GM18499 (cell line): Measurements from ENCODE around the gene AKNA.
A peak's percentile ranks its signal among the peaks of the same experiment; 100 is the strongest.

ENCODE experiments used
- ATAC-seq: cut with Tn5 transposase; IDR thresholded peaks from one replicate; pipeline ENCODE4 v1.9.1; 2021; ENCODE audit warnings: moderate number of reproducible peaks; ENCODE audit not compliant: insufficient read depth, unreplicated experiment

AKNA gene

GRCh38 chr9:114397848-114398605, 10.2 kb upstream of the AKNA start:
- ATAC-seq, result peak; percentile 62

- no peak for ATAC-seq
Observed at GRCh38 chr9:114397219-114397847, 9.6 kb upstream of the AKNA start.

- no peak for ATAC-seq
Observed at GRCh38 chr9:114396558-114397218, 8.9 kb upstream of the AKNA start.

GRCh38 chr9:114395768-114396167, 8.0 kb upstream of the AKNA start:
- no peak for ATAC-seq

GRCh38 chr9:114395334-114395617, 7.5 kb upstream of the AKNA start:
- ATAC-seq, result no peak

- ATAC-seq, result no peak
Observed at GRCh38 chr9:114394523-114395333, 6.9 kb upstream of the AKNA start.

- no peak for ATAC-seq
Observed at GRCh38 chr9:114392749-114393112, 4.9 kb upstream of the AKNA start.

- no peak for ATAC-seq
Observed at GRCh38 chr9:114390952-114391351, 3.2 kb upstream of the AKNA start.

- no peak for ATAC-seq
Observed at GRCh38 chr9:114389612-114390368, 2.0 kb upstream of the AKNA start.

- no peak for ATAC-seq
Observed at GRCh38 chr9:114388764-114389375, 1.1 kb upstream of the AKNA start.

- no peak for ATAC-seq
Observed at GRCh38 chr9:114388357-114388682, 538 bp upstream of the AKNA start.

GRCh38 chr9:114386886-114387679, 699 bp downstream of the AKNA start:
- ATAC-seq, result no peak

GRCh38 chr9:114386361-114386885, 1.4 kb downstream of the AKNA start:
- no peak for ATAC-seq

GRCh38 chr9:114385397-114386181, 2.2 kb downstream of the AKNA start:
- ATAC-seq, result peak; percentile 78

GRCh38 chr9:114384836-114385396, 2.9 kb downstream of the AKNA start:
- no peak for ATAC-seq

GRCh38 chr9:114384341-114384740, 3.4 kb downstream of the AKNA start:
- ATAC-seq, result no peak

GRCh38 chr9:114383521-114384231, 4.1 kb downstream of the AKNA start:
- no peak for ATAC-seq
